ENCODE data around the gene UPB1.

The UPB1 gene

GRCh38 chr22:24566899-24567511 is 71.9 kb downstream of the UPB1 start:
- DNase-seq: no peak

DNA sequence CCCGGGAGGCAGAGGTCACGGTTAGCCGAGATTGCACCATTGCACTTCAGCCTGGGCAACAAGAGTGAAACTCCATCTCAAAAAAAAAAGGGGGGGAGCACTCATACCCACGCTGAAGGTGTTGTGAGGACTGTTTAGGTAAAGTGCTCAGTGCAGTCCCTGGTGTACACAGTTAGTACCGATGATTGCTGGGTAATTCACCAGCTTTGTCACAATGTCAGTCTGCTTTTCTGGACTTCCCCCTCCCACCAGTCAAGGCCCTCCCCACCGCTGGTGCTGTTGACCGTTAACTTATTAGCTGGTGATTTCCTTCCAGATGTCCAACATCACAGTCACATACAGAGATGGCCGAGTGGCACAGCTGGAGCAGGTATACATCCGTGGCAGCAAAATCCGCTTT is 72.5 kb downstream of the UPB1 start:
- DNase-seq: no peak

DNA sequence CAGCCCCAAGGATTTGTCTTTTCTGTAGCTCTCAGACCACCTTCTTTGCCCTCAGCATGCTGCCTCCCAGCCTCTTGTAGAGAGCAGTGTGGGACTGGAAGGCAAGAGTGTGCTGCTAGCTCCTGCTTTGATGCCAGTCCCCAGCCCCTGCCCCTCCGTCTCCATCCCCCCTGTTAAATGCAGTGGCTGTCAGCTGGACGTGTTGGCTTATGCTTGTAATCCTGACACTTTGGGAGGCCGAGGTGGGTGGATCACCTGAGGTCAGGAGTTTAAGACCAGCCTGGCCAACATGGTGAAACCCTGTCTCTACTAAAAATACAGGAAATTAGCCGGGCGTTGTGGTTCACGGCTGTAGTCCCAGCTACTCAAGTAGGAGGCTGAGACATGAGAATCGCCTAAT is 76.1 kb downstream of the UPB1 start:
- DNase-seq: no peak

DNA sequence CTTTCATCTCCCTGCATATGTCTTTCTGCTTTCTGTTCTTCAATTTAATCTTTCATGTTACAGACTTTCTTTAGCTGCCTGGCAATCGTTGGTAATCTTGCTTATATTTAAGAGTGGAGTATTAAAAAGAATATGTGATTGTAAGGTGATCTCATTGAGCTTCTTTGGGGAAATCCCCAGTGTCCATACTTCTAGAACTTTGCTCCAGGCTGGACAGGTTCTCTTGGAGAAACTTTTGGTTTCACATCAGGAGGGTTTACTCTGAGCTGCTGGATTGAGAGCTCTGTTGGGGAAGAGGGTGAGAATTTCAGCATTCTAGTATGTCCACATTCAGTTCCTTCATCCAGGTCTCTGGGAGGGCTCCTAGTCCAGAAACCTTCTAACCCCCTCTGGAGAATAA is 81.6 kb downstream of the UPB1 start:
- no peak for DNase-seq

All from GF-D8 (cell line).